Mesodermal cell (in vitro differentiated cells): Measurements from ENCODE around the gene KRTAP3-2.

Experiments
- H3K27ac ChIP-seq: 2 replicates; pipeline ENCODE4 v1.7.0; 2013; ENCODE audit warnings: mild to moderate bottlenecking, low read depth, low read length, moderate library complexity; ENCODE audit not compliant: severe bottlenecking
- H3K36me3 ChIP-seq: 2 replicates; pipeline ENCODE4 v1.7.1; 2013; ENCODE audit warnings: mild to moderate bottlenecking, low read length, moderate library complexity; ENCODE audit not compliant: control insufficient read depth, insufficient read depth
- H3K4me1 ChIP-seq: one replicate; pipeline ENCODE4 v1.7.1; 2013; ENCODE audit warnings: mild to moderate bottlenecking, low read length; ENCODE audit not compliant: insufficient read depth, control insufficient read depth, poor library complexity, severe bottlenecking
- H3K4me3 ChIP-seq: 2 replicates; pipeline ENCODE4 v1.7.0; 2013; ENCODE audit warnings: low read length, control low read depth, mild to moderate bottlenecking; ENCODE audit not compliant: insufficient read depth, poor library complexity, severe bottlenecking; ENCODE audit errors: extremely low read depth
- H3K9me3 ChIP-seq: 2 replicates; pipeline ENCODE4 v1.7.1; 2013; ENCODE audit warnings: mild to moderate bottlenecking, low read length, moderate library complexity; ENCODE audit not compliant: control insufficient read depth
- WGBS, 2 experiments: methylation state at CpG; one replicate each; pipeline ENCODE4 v1.1.5; 2013; ENCODE audit warnings: missing lambda C conversion rate in 2 of 2; ENCODE audit not compliant: insufficient coverage in 2 of 2; 5-methylcytosine and 5-hydroxymethylcytosine counted together

KRTAP3-2 gene

GRCh38 chr17:40952154-40952553 lies 47.6 kb downstream of the KRTAP3-2 start:
- Histone ChIP-seq H3K4me1 (no peaks in the 10 kb centered on the region), H3K27ac (no peak overlapping the region), H3K4me3 (no peak overlapping the region), H3K9me3 (no peaks in the 10 kb centered on the region), H3K36me3 (no peaks in the 10 kb centered on the region)
- WGBS, 2 experiments, result 100% methylated on average over 1 of the region's 2 CpGs; no CpG with 5 or more reads in 1 of the 2 experiments

DNA sequence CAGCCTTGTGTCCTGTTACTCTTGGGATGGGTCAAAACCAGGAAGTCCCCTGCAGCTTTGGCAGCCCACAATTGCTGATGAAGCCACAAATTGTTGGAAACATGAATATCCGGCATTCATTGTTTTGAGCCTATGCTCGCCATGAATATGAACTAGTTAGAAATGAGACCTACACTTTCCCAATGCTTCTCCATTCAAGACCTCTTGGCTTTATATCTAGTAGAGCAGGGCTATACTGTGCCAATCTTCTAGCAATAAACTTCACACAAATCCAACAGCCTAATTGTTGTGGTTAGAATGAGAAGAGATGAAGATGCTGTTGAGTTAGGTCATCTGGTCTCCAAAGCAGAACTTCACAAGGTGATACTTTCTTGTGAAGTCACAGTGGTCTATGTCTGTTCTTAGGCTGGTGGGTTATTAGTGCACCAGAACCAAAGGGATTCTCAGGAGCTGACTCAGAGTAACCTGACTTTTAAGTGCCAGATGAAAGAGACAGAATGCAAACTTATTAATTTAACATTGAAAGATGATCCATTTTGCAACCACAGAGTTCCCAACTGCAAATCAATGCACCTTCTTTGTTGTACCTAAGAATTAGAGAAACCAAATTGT lies 48.6 kb downstream of the KRTAP3-2 start:
- Histone ChIP-seq H3K27ac (no peak overlapping the region), H3K4me1 (no peaks in the 10 kb centered on the region), H3K4me3 (no peak overlapping the region), H3K9me3 (no peaks in the 10 kb centered on the region), H3K36me3 (no peaks in the 10 kb centered on the region)
- 100% methylated on average over 2 of the region's 2 CpGs; no CpG with 5 or more reads in 1 of the 2 experiments for WGBS, 2 experiments

GRCh38 chr17:40950176-40950575 lies 49.5 kb downstream of the KRTAP3-2 start:
- Histone ChIP-seq H3K27ac (no peak overlapping the region), H3K36me3 (no peaks in the 10 kb centered on the region), H3K4me3 (no peak overlapping the region), H3K4me1 (no peaks in the 10 kb centered on the region), H3K9me3 (no peaks in the 10 kb centered on the region)
- 80 to 100% methylated on average over 2 to 4 of the region's 7 CpGs for WGBS, 2 experiments

DNA sequence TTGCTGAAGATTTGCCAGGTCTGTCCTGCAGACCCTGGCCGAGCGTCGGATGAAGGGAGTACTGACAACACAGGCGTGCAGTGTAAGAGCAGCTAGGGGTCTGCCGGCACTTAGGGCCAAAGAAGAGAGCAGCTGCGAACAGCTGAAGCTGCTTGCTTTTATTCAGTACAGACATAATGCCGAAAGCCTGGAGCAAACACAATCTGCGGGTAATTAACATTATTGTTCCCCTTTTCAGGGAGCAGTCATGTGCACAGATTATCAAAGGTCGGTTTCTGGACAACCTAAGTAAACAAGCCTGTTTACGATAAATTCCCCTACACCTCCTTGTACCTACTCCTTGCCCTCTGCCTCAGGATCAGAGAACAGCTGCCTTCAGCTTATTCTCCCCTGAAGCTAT lies 50.3 kb downstream of the KRTAP3-2 start:
- Histone ChIP-seq H3K36me3 (no peaks in the 10 kb centered on the region), H3K27ac (no peak overlapping the region), H3K4me1 (no peaks in the 10 kb centered on the region), H3K9me3 (no peaks in the 10 kb centered on the region), H3K4me3 (no peak overlapping the region)
- WGBS, 2 experiments, result 79 to 93% methylated on average over 9 to 10 of the region's 10 CpGs
